ENCODE data around the gene LSM3. TPM values are rescaled to one million over a fixed set of nuclear protein-coding genes. Genes with fewer than 3 reads are reported as not detected.
A peak's percentile ranks its signal among the peaks of the same experiment; 100 is the strongest.

LSM3 gene
- polyA plus RNA-seq, 2 donors: 5.3 to 10.8 TPM

- Histone ChIP-seq H3K4me1 (ENCODE audit: control insufficient read depth in 2 of 2, insufficient read depth in 2 of 2, low read length in 1 of 2) (peaks cover 2 to 18% of the 10 kb centered on the region in 2 donors), H3K4me3 (ENCODE audit: low read depth in 1 of 2, low read length in 2 of 2) (no peak overlapping the region), H3K27ac (ENCODE audit: low read depth in 2 of 2, low read length in 1 of 2) (no peak overlapping the region), H3K36me3 (ENCODE audit: control insufficient read depth in 2 of 2, insufficient read depth in 2 of 2, low read length in 1 of 2) (no peaks in the 10 kb centered on the region), H3K9me3 (ENCODE audit: control insufficient read depth in 2 of 2, insufficient read depth in 1 of 2, low read depth in 1 of 2, low read length in 1 of 2) (no peaks in the 10 kb centered on the region), H3K27me3 (ENCODE audit: control insufficient read depth in 1 of 2, insufficient read depth in 2 of 2, low read length in 2 of 2) (no peaks in the 10 kb centered on the region)
Measured at GRCh38 chr3:14239940-14240339, 61.3 kb downstream of the LSM3 start.

DNA sequence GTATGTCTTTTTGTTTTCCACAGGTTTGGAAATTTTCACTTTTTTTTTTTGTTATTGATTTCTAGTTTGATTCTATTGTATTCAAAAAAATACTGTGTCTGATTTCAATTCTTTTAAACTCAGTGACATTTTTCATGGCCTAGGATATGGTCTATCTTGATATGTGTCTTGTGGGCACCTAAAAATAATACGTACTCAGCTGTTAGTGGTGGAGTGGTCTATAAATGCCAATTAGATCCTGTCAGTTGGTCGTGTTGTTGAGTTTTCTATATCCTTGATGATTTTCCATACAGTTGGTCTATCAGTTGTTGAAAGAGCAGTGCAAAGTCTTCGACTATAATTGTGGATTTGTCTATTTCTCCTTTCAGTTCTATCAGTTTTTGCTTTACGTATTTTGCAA lies 61.7 kb downstream of the LSM3 start:
- H3K9me3 ChIP-seq (ENCODE audit: control insufficient read depth in 2 of 2, insufficient read depth in 1 of 2, low read depth in 1 of 2, low read length in 1 of 2): no peaks in the 10 kb centered on the region
- H3K27ac ChIP-seq (ENCODE audit: low read depth in 2 of 2, low read length in 1 of 2): no peak overlapping the region
- no peak overlapping the region for H3K4me3 ChIP-seq (ENCODE audit: low read depth in 1 of 2, low read length in 2 of 2)
- 83 to 86% methylated on average over 4 of the region's 4 CpGs for WGBS, 2 donors
- H3K4me1 ChIP-seq (ENCODE audit: control insufficient read depth in 2 of 2, insufficient read depth in 2 of 2, low read length in 1 of 2): peaks cover 2 to 14% of the 10 kb centered on the region in 2 donors
- H3K27me3 ChIP-seq (ENCODE audit: control insufficient read depth in 1 of 2, insufficient read depth in 2 of 2, low read length in 2 of 2): no peaks in the 10 kb centered on the region
- no peaks in the 10 kb centered on the region for H3K36me3 ChIP-seq (ENCODE audit: control insufficient read depth in 2 of 2, insufficient read depth in 2 of 2, low read length in 1 of 2)

DNA sequence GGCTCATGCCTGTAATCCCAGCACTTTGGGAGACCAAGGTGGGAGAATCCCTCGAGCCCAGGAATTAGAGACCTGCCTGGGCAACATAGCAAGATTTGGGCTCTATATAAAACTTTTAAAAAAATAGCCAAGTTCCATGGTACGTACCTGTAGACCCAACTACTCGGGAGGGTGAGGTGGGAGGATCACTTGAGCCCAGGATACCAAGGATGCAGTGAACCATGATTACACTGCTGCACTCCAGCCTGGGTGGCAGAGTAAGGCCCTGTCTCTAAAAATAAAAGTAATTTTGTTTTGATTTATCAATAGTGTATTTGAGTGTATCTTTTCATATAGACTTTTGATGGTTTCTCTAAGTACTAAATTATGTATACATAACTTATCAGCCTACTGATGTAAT lies 63.1 kb downstream of the LSM3 start:
- Histone ChIP-seq H3K4me1 (ENCODE audit: control insufficient read depth in 2 of 2, insufficient read depth in 2 of 2, low read length in 1 of 2) (peaks cover 2 to 14% of the 10 kb centered on the region in 2 donors), H3K9me3 (ENCODE audit: control insufficient read depth in 2 of 2, insufficient read depth in 1 of 2, low read depth in 1 of 2, low read length in 1 of 2) (no peaks in the 10 kb centered on the region), H3K27ac (ENCODE audit: low read depth in 2 of 2, low read length in 1 of 2) (no peak overlapping the region), H3K27me3 (ENCODE audit: control insufficient read depth in 1 of 2, insufficient read depth in 2 of 2, low read length in 2 of 2) (no peaks in the 10 kb centered on the region), H3K4me3 (ENCODE audit: low read depth in 1 of 2, low read length in 2 of 2) (no peak overlapping the region), H3K36me3 (ENCODE audit: control insufficient read depth in 2 of 2, insufficient read depth in 2 of 2, low read length in 1 of 2) (no peaks in the 10 kb centered on the region)
- 87 to 91% methylated on average over 3 of the region's 3 CpGs for whole genome bisulfite sequencing, 2 donors

- no peaks in the 10 kb centered on the region for H3K36me3 ChIP-seq (ENCODE audit: control insufficient read depth in 2 of 2, insufficient read depth in 2 of 2, low read length in 1 of 2)
- 88 to 90% methylated on average over 12 of the region's 12 CpGs for WGBS, 2 donors
- peaks cover 2 to 14% of the 10 kb centered on the region in 2 donors for H3K4me1 ChIP-seq (ENCODE audit: control insufficient read depth in 2 of 2, insufficient read depth in 2 of 2, low read length in 1 of 2)
- no peak overlapping the region for H3K4me3 ChIP-seq (ENCODE audit: low read depth in 1 of 2, low read length in 2 of 2)
- no peaks in the 10 kb centered on the region for H3K9me3 ChIP-seq (ENCODE audit: control insufficient read depth in 2 of 2, insufficient read depth in 1 of 2, low read depth in 1 of 2, low read length in 1 of 2)
- no peaks in the 10 kb centered on the region for H3K27me3 ChIP-seq (ENCODE audit: control insufficient read depth in 1 of 2, insufficient read depth in 2 of 2, low read length in 2 of 2)
- no peak overlapping the region for H3K27ac ChIP-seq (ENCODE audit: low read depth in 2 of 2, low read length in 1 of 2)
Measured at GRCh38 chr3:14242490-14243311, 64.1 kb downstream of the LSM3 start.

DNA sequence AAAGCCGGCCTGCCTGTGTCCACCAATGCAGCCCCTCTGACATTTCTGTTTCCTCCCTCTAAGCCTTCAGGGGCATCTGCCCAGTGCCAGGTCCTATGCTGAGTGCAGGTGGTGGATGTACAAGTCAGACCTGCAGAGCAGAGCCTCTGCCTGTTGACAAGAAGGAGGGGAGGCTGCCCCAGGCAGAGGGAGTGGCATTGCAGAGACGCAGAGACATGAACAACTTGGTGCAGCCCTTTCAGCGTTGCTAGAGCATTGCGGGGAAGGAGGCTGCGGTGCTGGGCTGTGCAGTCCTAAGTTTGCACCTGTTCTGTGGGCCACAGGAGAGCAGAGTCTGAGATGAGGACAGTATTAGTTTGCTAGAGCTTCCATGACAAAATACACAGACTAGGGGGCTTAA lies 65.2 kb downstream of the LSM3 start:
- Histone ChIP-seq H3K36me3 (ENCODE audit: control insufficient read depth in 2 of 2, insufficient read depth in 2 of 2, low read length in 1 of 2) (no peaks in the 10 kb centered on the region), H3K9me3 (ENCODE audit: control insufficient read depth in 2 of 2, insufficient read depth in 1 of 2, low read depth in 1 of 2, low read length in 1 of 2) (no peaks in the 10 kb centered on the region), H3K4me3 (ENCODE audit: low read depth in 1 of 2, low read length in 2 of 2) (no peak overlapping the region), H3K4me1 (ENCODE audit: control insufficient read depth in 2 of 2, insufficient read depth in 2 of 2, low read length in 1 of 2) (peaks cover 4 to 14% of the 10 kb centered on the region in 2 donors), H3K27me3 (ENCODE audit: control insufficient read depth in 1 of 2, insufficient read depth in 2 of 2, low read length in 2 of 2) (no peaks in the 10 kb centered on the region), H3K27ac (ENCODE audit: low read depth in 2 of 2, low read length in 1 of 2) (peak overlapping the region; percentile 28 to 35)
- WGBS, 2 donors: 49 to 87% methylated on average over 5 of the region's 5 CpGs

DNA sequence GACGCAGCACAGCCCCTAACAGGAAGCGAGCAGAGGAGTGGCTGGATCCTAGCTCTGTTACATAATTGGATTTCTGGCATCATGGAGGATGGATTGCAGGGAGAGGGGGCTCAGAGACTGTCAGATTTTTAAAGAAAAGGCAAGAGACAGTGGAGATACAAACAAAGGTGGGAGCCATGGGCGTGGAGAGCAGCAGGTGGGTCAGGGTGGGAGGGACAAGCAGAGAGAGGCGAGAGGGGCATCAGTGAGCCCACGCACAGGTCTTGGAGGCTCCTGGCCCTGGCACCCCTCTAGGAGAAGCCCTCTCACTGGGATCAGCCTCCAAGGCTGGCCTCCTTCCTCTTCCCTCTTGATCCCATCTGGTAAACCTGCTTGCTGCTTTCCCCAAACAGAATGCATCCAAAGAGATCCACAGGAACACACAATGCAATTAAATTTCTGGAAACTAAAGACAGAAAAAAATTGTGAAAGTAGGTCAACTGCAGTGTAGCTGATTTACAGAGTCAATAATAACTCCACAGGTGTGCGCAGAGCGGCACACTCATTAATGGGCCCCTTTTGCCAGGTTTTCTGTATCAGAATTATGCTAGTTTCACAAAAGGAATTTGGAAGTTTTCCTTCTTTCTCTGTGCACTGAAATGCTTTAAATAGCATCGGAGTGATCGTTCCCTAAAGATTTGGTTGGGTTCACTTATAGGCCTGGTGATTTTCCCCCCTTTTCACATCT lies 66.1 kb downstream of the LSM3 start:
- H3K27ac ChIP-seq (ENCODE audit: low read depth in 2 of 2, low read length in 1 of 2): no peak overlapping the region
- H3K4me1 ChIP-seq (ENCODE audit: control insufficient read depth in 2 of 2, insufficient read depth in 2 of 2, low read length in 1 of 2): peaks cover 4 to 14% of the 10 kb centered on the region in 2 donors
- no peak overlapping the region for H3K4me3 ChIP-seq (ENCODE audit: low read depth in 1 of 2, low read length in 2 of 2)
- no peaks in the 10 kb centered on the region for H3K36me3 ChIP-seq (ENCODE audit: control insufficient read depth in 2 of 2, insufficient read depth in 2 of 2, low read length in 1 of 2)
- no peaks in the 10 kb centered on the region for H3K27me3 ChIP-seq (ENCODE audit: control insufficient read depth in 1 of 2, insufficient read depth in 2 of 2, low read length in 2 of 2)
- WGBS, 2 donors: 87 to 89% methylated on average over 9 of the region's 9 CpGs
- no peaks in the 10 kb centered on the region for H3K9me3 ChIP-seq (ENCODE audit: control insufficient read depth in 2 of 2, insufficient read depth in 1 of 2, low read depth in 1 of 2, low read length in 1 of 2)

- Histone ChIP-seq H3K36me3 (ENCODE audit: control insufficient read depth in 2 of 2, insufficient read depth in 2 of 2, low read length in 1 of 2) (no peaks in the 10 kb centered on the region), H3K4me3 (ENCODE audit: low read depth in 1 of 2, low read length in 2 of 2) (no peak overlapping the region), H3K4me1 (ENCODE audit: control insufficient read depth in 2 of 2, insufficient read depth in 2 of 2, low read length in 1 of 2) (peaks cover 4 to 14% of the 10 kb centered on the region in 2 donors), H3K27ac (ENCODE audit: low read depth in 2 of 2, low read length in 1 of 2) (no peak overlapping the region), H3K9me3 (ENCODE audit: control insufficient read depth in 2 of 2, insufficient read depth in 1 of 2, low read depth in 1 of 2, low read length in 1 of 2) (no peaks in the 10 kb centered on the region), H3K27me3 (ENCODE audit: control insufficient read depth in 1 of 2, insufficient read depth in 2 of 2, low read length in 2 of 2) (no peaks in the 10 kb centered on the region)
- 88 to 90% methylated on average over 6 of the region's 6 CpGs for WGBS, 2 donors
Measured at GRCh38 chr3:14245248-14245639, 66.6 kb downstream of the LSM3 start.

- Histone ChIP-seq H3K4me3 (ENCODE audit: low read depth in 1 of 2, low read length in 2 of 2) (no peak overlapping the region), H3K27me3 (ENCODE audit: control insufficient read depth in 1 of 2, insufficient read depth in 2 of 2, low read length in 2 of 2) (no peaks in the 10 kb centered on the region), H3K27ac (ENCODE audit: low read depth in 2 of 2, low read length in 1 of 2) (peak overlapping the region in 1 of 2 donors; percentile 34), H3K36me3 (ENCODE audit: control insufficient read depth in 2 of 2, insufficient read depth in 2 of 2, low read length in 1 of 2) (no peaks in the 10 kb centered on the region), H3K4me1 (ENCODE audit: control insufficient read depth in 2 of 2, insufficient read depth in 2 of 2, low read length in 1 of 2) (peaks cover 4 to 14% of the 10 kb centered on the region in 2 donors), H3K9me3 (ENCODE audit: control insufficient read depth in 2 of 2, insufficient read depth in 1 of 2, low read depth in 1 of 2, low read length in 1 of 2) (no peaks in the 10 kb centered on the region)
- WGBS, 2 donors: 55 to 61% methylated on average over 3 of the region's 3 CpGs
Measured at GRCh38 chr3:14245822-14246221, 67.2 kb downstream of the LSM3 start.

- Histone ChIP-seq H3K27me3 (ENCODE audit: control insufficient read depth in 1 of 2, insufficient read depth in 2 of 2, low read length in 2 of 2) (no peaks in the 10 kb centered on the region), H3K4me1 (ENCODE audit: control insufficient read depth in 2 of 2, insufficient read depth in 2 of 2, low read length in 1 of 2) (peaks cover 4 to 14% of the 10 kb centered on the region in 2 donors), H3K4me3 (ENCODE audit: low read depth in 1 of 2, low read length in 2 of 2) (no peak overlapping the region), H3K27ac (ENCODE audit: low read depth in 2 of 2, low read length in 1 of 2) (peak overlapping the region in 1 of 2 donors; percentile 34), H3K9me3 (ENCODE audit: control insufficient read depth in 2 of 2, insufficient read depth in 1 of 2, low read depth in 1 of 2, low read length in 1 of 2) (no peaks in the 10 kb centered on the region), H3K36me3 (ENCODE audit: control insufficient read depth in 2 of 2, insufficient read depth in 2 of 2, low read length in 1 of 2) (no peaks in the 10 kb centered on the region)
- 82 to 84% methylated on average over 5 of the region's 5 CpGs for WGBS, 2 donors
Measured at GRCh38 chr3:14246414-14246813, 67.8 kb downstream of the LSM3 start.

Data from esophagus (tissue), 2 donors.